Measurements from ENCODE around the gene FANCG.

DNA sequence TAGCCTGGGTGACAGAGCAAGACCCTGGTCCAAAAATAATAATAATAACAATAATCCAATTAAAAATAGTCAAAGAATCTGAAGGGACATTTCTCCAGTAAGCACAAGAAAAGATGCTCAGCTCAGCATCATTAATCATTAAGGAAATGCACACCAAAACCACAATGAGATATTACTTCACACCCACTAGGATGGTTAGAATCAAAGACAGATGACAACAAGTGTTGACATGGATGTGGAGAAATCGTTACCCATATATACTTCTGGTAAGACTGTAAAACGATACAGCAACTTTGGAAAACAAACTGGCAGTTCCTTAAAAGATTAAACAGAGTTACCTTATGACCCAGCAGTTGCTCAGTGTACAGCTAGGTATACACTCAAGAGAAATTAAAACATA, 5.3 kb upstream of the FANCG start:
- no peak for TF ChIP-seq CTCF (IDR thresholded peaks at IDR 0.05 in 8 of 11, conservative IDR thresholded peaks at IDR 0.05 in 3 of 11)
- TF ChIP-seq POLR2AphosphoS5 (IDR thresholded peaks at IDR 0.05), result no peak
- no peak for TF ChIP-seq POLR2A (IDR thresholded peaks at IDR 0.05)
